Measurements from ENCODE around the gene HORMAD2.

HORMAD2 gene

DNA sequence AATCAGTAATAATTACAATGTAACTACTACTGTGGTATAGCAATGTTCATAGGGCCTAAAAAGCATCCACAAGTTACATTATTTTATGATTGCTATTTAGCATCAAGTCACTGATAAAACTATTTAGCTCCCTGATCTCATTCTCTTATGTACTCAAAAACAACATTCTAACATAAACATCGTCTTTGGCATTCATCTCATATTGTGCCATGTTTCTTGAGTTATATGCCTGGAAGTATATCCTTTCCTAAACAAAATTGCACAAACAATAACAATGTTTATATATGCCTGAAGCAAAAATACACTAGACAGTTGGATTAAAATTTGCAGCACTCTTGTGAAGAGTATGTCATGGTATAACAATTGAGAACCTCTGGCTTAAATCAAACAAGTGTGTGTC, 34.1 kb downstream of the HORMAD2 start:
- DNase-seq: no peak

DNA sequence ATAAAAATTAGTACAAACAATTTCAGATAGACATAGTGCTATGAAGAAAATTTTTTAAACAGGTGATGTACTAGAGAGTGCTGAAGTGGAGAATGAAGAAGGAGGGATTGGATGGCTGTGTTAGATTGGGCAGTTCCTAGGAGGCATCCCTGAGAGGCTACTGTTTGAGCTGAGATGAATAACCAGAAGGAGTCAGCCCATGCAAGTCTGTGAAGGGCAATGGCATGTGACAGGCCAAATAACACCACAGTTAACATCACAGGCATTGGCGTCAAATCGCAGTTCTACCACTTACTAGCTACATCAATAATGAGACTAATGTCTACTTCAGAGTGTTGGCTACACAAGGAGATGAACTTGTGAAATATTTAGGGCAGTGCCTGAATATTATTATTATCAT, 35.4 kb downstream of the HORMAD2 start:
- no peak for DNase-seq

DNA sequence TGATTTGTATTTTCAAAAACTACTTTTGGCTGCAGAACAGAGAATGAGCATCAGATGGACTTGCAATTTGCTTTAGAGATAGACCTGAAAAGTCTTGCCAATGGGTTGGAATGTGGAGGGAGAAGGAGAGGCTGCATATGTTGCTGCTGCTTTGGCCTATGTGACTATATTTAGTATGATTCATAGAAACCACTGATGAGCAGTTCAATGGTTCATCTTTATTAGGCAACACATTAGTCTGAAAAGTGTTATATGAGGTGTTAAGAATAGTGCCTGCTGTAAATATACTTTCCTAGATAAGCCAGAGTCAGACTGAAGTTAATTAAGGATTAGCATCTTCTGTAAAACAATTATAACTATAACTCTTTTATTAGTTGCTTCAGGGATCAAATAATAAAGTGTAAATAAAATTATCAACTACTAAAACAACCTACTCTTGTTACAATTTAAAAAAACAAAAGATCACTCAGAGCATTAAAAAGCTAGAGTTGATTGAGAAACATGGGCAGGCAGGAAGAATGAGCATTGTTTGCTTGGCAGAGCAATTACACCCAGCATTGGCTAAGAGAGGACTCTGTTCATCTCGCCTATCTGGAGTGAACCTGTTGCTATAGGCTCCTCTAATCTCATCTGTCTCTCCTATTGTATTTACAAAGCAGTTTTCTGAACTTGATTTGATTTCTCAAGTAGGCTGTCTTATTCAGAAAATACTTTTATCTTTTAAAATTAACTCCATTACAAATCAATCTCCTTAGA, 36.3 kb downstream of the HORMAD2 start:
- no peak for DNase-seq

DNA sequence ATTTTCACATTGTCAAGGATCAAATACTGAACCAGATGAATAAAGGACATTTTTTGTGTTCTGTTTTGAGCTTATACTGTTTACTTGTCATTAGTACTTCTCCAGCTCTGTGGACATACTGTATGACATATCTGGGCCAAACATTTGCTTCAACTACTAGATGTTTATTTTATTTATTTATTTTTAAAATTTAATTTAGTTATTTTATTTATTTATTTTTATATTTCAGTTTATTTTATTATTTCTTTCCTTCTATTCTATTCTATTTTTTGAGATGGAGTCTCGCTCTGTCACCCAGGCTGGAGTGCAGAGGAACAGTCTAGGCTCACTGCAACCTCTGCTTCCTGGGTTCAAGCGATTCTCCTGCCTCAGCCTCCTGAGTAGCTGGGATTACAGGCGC, 37.0 kb downstream of the HORMAD2 start:
- no peak for DNase-seq

DNA sequence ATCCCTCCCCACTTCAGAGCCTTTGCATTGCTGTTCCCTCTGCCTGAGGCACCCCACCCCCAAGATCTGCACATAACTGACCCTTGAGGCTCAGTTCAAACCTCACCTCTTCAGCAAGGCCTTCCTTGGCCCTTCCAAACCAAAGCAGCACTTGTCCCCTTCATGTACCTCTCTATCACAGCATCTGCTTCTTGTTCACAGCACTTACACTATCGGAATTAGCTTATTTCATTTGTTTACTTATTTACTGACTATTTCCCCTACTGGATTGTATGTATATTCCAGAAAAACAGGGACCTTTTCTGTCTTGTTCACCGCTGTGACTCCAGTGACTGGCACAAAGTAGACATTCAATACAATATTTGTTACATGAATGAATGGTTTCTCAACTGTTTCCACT, 38.0 kb downstream of the HORMAD2 start:
- no peak for DNase-seq

DNA sequence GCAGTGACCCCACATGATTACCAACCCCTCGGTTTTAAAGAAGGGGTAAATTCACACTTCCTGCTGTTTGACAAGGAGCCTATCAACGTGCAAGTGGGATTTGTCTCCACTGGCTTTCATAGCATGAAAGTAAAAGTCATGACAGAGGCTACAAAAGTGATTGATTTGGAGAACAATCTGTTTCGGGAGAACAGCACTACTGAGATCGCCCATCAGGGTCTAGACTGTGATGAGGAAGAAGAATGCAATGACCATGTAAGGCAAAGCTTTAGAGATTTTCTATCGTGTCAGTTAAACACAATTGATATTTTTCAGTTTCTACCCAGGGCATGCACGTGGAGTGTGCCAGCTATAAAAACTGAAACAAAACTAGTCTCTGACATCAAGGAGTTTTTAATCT, 41.7 kb downstream of the HORMAD2 start:
- DNase-seq: no peak

DNA sequence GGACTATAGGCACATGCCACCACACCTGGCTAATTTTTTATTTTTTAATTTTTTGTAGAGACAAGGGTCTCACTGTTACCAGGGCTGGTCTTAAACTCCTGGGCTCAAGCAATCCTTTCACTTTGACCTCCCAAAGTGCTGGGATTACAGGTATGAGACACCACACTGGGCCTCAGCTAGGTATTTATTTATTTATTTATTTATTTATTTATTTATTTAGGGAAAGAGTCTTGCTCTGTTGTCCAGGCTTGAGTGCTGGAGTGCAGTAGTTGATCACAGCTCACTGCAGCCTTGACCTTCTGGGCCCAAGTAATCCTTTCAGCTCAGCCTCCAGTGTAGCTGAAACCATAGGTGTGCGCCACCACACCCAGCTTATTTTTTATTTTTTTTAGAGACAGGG, 43.2 kb downstream of the HORMAD2 start:
- no peak for DNase-seq

DNA sequence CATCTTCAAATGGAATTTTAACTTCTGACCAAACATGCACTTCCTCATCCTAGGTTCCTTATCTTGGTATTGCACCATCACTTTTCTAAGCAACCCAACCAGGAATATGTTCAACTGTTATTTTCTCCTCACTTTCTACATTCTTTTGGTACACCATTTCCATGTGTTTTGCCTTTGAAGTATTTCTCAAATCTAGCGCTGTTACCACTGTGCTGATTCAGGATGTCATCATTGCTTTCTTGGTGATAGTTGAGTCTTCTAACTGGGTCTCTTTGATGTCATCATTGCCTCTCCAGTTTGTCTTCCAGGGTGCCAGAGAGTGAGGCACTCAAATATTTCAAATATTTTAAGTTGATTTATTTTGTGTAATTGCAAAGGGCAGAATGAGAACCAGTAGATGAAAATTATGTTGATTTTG, 47.5 kb downstream of the HORMAD2 start:
- no peak for DNase-seq

DNA sequence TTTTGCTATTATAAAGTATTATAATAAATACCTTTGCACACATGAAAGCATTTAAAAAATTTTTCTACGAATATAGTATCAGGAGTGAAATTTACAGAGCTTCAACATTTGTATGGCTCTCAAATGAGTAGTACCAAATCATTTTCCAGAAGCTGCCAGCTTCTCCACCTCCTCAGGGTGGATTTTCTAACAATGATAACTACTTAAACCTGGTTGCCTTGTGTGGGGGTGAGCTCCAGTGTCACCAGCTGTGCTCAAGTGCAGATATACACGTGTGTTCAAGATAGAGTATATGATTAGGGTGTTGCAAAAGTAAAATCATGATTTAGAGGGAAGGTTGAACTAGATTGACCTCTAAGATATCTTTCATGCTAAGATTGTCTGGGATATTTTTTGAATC, 48.2 kb downstream of the HORMAD2 start:
- DNase-seq: no peak

DNA sequence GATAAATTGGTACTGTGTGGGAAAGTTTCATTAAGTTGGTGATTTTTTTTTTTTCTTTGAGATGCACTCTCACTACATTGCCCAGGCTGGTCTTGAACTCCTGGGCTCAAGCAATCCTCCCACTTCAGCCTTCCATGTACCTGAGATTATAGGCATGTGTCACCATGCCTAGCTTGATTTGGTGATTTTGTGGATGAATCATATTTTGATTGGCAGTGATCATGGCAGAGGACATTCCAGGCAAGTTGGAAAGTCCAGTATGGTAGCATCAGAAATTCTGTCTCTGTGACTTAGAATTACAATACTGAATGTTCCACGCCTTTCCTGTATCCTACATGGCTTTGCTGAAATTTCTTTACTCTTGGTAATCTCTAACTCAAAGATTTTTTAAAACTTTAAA, 49.4 kb downstream of the HORMAD2 start:
- DNase-seq: no peak

DNA sequence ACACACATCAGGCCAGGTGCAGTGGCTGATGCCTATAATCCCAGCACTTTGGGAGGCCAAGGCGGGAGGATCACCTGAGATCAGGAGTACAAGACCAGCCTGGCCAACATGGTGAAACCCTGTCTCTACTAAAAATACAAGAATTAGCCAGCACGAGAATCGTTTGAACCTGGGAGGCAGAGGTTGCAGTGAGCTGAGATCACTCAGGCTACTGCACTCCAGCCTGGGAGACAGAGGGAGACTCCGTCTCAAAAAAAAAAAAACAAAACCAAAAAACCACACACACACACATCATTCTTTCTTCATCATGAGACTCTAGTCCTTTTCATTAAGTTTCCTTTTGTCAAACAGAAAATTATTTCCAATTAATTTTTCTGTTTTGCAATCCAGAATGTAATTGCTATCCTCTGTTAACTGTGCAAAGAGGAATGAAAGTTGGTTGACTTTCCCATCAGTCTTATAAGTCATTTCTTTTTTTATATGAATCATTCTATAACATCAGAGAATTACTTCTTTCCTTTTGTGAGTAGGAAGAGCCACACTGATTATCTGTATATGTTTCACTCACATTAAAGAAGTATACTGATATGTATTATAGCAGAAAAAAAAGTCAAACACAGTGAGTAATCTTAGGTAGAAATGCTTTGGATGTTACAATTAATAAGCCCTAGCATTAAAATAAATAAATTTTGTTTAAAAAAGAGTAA, 52.2 kb downstream of the HORMAD2 start:
- no peak for DNase-seq

DNA sequence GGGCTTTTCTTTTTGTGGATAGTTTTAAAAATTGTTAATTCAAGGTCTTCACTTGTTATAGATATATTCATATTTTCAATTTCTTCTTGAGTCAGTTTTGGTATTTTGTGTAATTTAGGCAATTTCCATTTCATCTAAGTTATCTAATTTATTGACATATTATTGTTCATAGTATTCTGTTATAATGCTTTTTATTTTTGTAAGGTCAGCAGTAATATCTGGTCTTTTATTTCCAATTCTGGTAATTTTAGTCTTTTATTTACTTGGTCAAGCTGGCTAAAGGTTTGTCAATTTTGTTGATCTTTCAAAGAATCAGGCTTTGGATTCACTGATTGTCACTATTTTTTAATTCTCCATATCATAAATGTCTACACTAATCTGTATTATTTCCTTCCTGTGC, 60.1 kb downstream of the HORMAD2 start:
- no peak for DNase-seq

DNA sequence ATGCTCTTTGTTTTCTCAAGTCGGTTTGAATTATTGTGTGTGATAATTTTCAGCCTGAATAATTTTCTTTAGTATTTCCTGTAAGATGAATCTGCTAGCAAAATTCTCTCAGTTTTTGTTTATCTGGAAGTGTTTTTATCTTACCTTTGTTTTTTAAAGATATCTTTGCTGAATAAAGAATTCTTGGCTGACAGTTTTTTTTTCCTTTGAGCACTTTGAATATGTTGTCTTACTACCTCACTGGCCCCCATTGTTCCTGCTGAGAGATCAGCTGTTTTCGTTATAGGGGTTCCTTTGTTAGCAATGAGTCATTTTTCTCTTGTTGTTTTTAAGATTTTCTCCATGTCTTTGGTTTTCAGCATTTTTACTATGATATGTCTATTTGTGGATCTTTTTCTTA, 63.0 kb downstream of the HORMAD2 start:
- DNase-seq: no peak

DNA sequence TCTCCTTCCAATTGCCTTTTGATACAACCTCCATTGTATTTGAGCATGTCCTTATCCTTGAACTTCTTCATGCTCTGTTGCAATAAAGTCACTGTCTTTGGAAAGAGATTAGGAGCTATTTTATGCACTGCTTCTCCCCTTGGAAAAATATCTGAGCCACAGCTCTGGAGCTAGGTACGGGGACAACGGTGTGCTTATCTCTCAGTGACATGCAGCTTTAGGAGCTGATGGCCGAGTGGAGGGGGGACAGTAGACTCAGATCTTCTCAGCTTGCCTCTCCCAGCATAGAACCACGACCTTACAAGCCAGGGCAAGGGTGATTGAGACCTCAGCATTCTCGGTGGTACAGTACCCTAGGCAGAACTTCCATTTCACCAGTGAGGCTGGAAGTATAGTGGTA, 64.1 kb downstream of the HORMAD2 start:
- DNase-seq: no peak

DNA sequence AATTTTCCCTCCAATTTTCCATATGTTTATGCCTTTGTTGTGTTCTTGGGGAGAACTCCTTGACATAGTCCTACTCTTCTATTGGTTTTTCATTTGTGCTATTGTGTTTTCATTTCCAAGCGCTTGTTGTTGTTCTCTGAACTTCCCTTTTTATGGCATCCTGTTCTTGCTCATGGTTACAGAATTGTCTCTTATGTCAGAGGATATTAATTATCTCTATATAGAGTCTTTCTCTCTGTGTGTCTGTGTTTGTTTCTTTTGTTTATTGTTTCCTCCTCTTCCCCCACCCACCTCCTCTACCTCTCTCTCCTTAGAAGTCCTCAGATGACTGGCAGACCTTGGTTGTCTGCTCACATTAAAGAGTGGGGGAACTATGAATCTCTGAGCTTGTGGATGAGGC, 69.9 kb downstream of the HORMAD2 start:
- DNase-seq: no peak

DNA sequence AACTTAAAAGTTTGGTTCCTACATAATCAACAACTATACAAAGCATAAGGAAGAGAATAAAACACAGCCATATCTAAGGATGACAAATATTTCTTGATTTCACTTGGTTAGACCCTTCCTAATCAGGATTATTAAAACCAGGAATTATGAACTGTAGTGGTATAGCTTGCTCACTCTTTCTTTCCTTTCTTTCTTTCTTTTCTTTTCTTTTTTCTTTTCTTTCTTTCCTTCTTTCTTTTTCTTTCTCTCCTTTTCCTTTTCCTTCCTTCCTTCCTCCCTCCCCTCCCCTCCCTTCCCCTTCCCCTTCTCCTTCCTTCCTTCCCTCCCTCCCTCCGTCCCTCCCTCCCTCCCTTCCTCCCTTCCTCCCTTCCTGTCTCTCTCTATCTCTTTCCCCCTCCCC, 78.0 kb downstream of the HORMAD2 start:
- DNase-seq: no peak

DNA sequence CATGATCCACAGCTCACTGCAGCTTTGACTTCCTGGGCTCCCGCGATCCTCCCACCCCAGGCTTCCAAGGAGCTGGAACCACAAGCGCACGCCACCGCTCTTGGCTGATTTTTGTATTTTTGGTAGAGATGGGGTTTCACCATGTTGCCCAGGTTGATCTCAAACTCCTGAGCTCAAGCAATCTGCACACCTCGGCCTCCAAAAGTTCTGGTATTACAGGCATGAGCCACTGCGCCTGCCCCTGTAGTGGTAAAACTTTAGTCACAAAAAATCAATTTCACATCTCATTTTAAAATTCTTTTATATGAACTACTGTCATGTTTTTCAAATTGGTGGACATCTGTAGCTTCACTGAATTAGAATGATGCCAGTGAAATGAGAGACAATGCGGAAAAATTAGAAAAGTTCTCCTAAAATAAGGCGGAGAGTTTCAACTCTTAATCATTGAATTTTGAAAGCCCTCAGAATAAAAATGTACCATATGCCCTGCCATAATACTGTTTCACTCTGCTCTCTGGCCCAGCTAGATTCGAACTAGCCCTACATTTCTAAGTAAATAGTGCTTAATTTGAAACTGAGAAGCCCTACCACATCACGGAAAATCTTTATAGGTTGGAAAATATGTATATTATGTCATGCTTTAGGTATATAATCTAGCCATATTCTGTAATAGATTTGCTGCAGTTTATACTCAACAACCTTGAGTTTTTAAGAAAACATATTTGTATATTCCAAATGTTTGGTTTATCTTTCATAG, 78.7 kb downstream of the HORMAD2 start:
- no peak for DNase-seq

DNA sequence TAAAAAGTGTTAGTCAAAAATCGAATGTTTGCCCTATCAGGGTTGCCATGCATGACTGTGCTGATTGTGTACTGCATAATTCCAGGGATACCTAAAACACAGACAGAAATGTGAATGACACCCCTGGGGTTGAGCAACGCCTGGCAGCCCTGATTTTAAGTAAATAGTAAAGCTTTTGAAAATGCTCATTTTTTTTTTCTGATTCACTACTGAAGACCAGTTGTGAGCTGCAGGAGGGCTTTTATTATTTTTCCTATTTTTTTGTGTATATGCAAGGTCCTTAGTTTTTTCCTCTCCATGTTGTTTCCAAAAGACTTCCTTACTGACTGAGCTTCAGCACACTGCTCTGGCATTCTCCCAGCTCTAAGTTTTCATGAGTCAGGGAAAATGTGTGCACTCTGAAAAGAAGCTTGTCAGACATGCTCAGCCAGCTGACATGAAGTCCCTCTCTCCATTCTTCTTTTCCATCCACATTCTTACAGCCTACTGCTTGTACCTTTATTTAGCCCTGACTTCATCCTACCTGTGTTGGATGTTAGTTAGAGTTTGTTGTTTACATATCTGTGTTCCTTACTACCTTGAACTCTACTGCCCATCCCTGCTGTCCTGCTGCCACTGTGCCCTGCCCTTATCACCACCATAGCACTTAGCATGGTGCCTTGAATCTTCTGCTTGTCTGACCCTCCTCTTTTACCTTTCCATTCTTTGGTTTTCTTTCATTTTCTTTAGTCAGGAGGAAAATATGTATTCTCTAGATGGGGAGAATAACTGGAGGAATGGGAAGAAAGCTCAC, 79.5 kb downstream of the HORMAD2 start:
- no peak for DNase-seq

DNA sequence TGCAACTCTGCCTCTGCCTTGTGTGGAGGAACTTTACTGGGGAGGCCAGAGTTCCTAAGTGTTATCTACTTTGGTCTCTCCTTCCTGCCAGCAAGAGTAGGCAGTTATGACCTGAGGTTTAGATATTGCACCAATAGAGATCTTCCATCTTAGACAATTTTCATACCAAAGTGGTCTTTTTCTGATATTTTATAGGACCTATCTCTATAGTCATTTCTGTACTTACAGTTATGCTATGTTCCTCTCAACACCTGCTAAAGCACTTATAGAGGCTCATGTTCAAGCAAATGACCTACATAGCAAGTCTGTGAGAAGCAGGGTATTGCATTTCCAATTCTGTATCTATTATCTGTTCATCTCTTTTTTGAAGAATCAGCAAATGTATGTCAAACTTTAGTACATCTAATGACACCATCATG, 80.8 kb downstream of the HORMAD2 start:
- no peak for DNase-seq

DNA sequence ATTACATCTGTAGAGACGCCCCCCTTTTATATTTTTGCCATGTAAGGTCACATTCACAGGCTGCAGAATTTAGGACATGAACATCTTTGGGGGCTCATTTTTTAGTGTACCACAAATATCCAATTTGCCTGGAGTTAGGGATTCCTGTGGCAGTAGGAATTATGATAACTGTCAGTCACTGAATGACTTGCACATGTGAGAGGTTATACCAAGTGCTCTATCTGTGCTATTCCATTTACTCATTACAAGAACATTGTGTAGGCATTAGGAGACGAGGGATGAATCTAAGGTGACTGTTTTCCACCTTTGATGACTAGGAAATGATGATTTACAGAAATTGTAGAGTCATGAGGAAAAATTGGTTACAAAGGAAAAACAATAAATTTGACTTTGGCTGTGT, 87.0 kb downstream of the HORMAD2 start:
- DNase-seq: no peak

DNA sequence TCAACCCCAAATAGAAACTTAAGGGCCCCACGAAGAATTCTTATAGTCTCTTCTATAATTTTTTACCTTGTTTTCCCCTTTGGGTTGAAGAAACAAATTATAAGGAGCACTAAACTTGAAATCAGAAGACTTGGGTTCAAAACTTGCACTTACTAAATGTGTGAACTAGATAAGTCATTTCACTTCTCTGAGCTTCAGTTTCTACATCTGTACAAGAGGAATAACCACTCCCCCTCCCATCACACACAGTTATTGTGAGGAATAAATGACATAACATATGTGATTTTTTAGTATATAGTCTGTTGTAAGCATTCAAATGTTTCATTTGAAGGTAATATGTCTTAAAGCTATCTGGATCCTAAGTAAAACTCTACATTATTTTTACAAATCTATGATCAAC, 87.5 kb downstream of the HORMAD2 start:
- no peak for DNase-seq

DNA sequence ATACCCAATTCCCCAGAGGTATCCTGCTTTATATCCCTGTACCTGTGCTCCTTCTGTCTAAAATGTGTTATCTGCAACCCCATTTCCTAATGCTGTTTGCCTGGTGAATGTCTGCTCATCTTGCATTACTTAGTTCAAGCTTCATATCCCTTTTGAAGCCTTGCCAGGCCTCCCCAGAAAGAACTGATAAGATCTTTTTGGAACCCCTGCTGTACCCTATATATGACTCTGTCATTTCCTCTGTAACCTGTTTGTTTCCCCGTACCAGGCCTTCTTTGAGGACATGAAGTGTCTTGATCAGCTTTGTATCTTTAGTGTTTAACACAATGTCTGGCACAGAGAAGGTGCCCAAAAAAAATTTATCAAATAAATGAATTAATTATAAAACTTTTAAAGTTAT, 88.7 kb downstream of the HORMAD2 start:
- no peak for DNase-seq

DNA sequence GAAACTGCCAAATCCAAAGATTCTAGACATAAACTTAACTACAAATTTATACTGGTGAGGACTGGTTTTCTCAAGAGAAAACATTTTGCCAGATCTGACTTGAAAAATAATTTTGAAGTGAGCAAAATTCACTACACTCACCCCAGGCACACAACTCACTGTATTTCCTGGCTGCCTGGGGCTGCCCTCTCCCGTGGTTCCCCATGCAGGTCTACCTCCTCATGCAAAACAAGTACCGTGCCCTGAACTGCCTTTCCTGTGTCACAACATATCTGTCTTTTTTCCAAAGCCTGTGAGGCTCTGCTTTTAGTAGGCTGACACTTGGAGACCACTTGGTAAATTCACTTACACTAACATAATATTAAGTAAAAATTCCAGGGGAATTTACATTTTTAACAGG, 89.9 kb downstream of the HORMAD2 start:
- no peak for DNase-seq
